HG03045 (cell line): Measurements from ENCODE around the gene ACTL8.

Experiments
- ATAC-seq: cut with Tn5 transposase; IDR thresholded peaks from one replicate; pipeline ENCODE4 v1.9.1; 2021; ENCODE audit warnings: mild to moderate bottlenecking, moderate library complexity; ENCODE audit not compliant: unreplicated experiment

Gene ACTL8

DNA sequence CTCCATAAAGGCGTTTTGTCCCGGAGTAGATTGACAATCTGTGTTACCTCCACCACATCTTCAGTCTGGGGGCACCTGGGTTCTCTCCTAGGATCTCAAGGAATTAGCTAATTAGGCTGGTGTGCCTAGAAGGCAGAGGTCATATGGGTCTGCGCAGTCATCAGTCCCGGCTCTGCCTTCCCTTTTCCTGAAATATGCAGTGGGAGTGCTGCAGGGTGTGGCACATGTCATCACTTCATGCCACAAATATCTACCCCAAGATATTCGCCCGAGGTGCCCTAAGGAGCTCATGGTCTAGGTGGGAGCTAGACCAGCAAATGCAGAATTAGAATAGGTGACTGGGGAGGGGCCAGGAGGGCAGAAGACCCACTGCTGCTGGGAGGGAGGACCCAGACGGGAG, 42.9 kb downstream of the ACTL8 start:
- ATAC-seq: no peak

DNA sequence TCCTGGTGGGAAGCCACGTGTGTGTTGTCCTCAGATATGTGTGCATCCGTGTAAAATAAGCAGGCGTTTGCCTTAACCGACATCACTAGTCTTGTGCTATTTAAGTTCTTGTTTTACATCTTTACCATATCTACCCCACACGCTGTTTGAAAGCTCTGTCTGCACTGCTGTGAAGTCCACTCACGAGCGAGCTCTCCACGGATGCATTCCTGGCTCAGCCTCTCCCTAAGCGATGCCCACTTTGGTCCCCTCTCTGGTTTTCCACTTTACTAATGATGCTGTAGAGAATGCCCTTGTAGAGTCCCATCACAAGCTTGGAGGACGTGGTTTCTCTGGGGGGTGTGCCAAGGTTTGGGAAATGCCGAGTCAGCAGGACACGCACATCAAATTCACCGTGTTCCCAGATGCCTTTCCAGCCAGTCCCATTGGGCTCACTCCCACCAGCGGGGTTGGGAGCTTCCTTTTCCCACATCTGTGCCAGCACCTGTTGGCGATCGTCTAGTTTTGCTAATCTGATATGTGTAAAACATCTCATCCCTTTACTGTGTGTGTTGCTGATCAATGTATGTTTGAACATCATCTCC, 43.8 kb downstream of the ACTL8 start:
- ATAC-seq: no peak

DNA sequence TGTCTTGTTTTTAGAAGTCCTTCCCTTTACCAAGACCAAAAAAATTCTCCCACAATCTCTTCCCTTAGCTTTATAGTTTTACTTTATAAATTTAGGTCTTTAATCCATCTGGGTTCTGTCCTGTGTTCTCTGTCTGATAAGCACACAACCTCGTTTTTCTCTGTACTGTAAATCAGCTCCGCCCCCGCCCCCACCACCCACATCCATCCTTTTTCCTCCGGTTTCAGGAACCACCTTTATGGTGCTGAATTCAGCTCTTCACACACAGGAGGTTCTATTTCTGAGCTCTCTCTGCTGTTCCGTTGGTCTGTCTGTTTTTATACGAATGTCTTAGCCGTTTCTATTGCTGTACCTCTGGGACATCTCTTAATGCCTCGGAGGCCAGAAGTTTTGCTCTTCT, 44.5 kb downstream of the ACTL8 start:
- ATAC-seq: no peak

DNA sequence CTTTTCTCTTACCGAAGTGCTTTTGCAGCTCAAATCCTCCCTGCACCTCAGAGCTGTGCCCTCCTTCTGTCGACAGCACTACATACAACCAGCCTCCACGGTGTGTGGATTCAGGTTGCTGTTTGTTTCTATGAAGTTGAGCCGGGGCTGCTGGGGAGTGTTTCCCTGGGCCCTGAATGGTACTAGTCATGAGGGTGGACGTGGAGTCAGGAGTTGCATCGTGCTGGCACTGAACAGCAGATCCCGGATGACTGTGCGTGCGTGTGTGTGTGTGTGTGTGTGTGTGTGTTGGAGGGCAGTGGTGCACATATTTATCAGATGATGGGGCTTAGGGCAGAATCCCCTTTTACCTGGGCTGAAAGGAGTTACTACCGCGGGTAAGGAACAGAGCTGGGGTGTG, 47.0 kb downstream of the ACTL8 start:
- no peak for ATAC-seq

DNA sequence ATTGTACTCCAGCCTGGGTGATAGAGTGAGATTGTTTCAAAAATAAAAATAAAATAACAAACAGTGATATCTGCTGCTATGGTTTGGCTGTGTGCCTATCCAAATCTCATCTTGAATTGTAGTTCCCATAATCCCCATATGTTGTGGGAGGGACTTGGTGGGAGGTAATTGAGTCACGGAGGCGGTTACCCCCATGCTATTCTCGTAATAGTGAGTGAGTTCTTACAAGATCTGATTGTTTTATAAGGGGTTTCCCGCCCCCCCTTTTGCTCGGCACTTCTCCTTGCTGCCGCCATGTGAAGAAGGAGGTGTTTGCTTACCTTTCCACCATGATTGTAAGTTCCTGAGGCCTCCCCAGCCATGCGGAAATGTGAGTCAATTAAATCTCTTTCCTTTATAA, 47.8 kb downstream of the ACTL8 start:
- ATAC-seq: no peak

DNA sequence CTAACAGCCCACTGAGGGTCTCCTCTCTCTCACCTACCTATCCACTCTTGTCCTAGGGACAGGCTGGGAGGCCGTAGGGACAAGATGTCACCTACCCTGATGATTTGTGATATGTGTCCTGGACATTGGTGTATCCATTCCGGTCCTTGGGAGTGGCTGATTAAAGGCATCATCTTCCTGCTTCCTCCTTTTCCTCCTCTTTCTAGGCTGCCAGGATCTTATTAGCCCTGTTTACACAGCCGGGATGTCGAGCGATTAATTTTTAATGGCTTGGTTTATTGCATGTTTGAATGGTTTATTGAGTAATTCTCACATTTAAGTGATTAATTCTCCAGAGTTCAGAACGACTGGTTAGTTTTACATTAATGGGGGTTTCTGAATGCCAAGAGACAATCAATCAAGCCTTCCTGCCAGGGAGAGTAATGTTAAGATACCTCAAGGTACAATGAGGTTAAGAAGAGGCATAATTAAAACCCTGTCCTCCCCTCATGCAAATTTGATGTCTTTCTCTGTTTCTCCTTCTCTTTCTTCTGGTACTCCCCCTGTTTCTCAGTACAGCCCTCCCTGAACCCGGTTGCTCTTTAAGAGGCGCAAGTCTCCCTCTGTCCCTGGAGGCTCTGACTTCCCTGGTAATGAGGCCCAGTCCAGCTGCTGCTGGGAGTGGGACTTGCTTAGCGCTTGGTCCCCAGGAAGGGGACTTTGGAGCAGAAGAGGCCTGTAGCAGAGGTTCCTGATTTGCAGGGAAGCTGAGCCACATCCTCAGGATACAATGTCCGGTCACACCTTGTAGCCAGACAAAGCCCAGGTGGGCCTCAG, 50.9 kb downstream of the ACTL8 start:
- no peak for ATAC-seq

DNA sequence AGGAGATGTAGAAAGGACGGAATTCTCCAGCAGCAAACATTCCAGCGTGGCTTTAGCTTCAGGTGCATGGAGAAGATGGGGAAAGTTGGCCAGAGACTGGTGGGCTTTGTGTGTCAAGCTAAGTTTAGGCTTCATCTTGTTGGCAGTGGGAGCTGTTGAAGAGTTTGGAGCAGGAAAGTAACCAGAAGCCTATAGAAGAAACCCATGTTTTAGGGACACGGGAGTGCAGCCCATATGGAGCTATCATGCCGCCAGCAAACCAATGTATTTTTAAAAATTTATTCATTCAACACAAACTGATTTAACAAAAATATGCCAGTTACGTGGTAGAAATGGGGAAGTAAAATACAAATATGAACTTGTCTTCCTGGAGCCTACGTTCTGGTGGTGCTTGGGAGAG, 53.7 kb downstream of the ACTL8 start:
- no peak for ATAC-seq

DNA sequence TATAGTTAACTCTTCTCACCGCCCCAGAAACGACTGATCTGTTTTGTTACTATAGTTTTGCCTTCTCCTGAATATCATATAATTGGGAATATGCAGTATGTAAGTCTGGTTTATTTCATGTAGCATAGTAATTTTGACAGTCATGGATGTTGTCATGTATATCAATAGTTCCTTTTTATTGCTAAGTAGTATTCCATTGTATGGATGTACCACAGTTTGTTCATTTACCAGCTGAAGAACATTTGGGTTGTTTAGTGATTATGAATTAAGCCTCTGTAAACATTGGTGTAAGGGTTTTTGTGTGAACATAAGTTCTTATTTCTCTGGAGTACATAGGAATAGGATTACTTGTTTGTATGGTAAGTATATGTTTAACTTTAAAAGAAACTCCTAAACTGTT, 55.5 kb downstream of the ACTL8 start:
- ATAC-seq: no peak

DNA sequence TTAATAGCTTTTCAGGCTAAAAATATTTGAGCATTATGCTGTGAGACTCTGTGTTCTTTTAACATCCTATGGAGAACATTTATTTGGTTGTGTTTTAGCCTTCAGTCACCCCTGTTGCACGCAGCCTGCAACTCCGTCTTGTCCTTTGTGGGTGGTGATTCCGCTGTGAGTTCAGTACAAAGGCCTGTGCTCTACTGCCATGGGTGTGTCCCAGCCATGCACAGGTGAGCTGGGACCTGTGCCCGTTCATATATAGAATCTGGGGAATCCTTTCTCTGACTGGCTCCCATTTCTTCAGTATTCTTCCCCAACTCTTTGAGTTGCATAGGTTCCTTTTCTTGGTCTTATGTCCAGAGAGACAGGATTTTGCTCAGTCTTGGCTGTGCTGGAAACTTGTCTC, 61.4 kb downstream of the ACTL8 start:
- ATAC-seq: no peak

DNA sequence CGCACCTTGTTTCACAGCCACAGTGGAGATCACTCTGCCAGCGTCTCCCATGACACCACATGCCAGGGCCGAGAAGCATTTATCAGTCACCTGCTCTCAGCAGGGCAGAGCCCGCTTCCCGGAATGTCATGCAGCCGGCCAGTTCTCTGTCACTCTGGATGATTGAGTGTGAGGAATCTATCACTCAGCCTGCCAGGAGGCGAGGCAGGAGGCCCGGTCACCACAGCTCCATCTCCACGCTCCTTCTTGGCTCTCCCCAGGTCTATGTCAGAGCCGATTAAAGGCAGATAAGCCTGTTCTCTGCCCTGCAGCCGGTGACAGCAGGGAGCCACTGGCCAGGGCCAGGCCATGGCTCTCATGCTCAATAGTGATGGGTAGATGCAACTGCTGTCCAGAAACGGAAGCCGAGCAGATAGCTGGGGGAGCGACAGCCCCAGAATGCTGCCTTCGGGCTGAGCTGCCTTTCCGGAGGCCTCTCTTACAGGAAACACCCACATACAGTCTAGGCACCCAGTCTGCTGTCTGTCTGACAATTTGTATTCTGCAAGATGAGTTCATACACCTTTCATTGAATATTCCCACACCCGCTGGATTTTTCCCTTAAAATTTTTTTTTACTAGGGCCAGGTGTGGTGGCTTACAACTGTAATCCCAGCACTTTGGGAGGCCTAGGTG, 64.1 kb downstream of the ACTL8 start:
- no peak for ATAC-seq

DNA sequence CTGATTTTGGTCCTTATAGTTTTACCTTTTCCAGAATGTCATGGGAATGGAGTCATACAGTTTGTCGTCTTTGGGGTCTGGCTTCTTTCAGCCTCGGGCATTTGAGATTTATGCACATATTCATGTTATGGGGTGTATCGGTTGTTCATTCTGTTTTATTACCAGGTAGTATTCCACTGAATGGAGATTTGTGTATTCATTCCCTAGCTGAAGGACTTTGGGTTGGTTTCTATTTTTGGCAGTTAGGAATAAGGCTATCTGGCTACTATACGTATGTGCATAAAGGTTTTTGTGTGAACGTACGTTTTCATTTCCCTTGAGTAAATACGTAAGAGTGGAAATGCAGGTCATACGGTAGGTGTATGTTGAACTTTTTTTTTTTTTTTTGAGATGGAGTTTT, 65.1 kb downstream of the ACTL8 start:
- no peak for ATAC-seq

DNA sequence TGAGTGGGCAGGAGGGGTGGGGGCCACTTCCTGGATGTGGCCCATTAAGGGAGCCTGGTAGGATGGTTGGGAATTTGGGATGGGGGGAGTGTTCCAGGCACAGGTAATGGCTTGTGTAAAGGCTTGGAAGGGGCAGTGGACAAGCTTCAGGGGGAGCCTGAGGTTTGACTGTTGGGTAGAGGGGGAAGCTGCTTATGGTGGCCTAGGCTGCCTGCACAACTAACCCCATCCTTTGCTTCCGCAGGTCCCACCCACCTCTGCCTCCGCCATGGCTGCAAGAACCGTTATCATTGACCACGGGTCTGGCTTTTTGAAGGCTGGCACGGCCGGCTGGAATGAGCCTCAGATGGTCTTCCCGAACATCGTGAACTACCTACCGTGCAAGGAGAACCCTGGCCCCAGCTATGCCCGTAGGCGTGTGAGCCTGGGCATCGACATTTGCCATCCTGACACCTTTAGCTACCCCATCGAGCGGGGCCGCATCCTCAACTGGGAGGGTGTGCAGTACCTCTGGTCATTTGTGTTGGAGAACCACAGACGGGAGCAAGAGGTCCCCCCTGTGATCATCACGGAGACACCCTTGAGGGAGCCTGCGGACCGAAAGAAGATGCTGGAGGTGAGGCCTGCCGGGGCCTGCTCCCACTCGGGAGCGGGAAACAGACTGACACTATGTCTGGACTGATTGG, 67.8 kb downstream of the ACTL8 start:
- no peak for ATAC-seq

DNA sequence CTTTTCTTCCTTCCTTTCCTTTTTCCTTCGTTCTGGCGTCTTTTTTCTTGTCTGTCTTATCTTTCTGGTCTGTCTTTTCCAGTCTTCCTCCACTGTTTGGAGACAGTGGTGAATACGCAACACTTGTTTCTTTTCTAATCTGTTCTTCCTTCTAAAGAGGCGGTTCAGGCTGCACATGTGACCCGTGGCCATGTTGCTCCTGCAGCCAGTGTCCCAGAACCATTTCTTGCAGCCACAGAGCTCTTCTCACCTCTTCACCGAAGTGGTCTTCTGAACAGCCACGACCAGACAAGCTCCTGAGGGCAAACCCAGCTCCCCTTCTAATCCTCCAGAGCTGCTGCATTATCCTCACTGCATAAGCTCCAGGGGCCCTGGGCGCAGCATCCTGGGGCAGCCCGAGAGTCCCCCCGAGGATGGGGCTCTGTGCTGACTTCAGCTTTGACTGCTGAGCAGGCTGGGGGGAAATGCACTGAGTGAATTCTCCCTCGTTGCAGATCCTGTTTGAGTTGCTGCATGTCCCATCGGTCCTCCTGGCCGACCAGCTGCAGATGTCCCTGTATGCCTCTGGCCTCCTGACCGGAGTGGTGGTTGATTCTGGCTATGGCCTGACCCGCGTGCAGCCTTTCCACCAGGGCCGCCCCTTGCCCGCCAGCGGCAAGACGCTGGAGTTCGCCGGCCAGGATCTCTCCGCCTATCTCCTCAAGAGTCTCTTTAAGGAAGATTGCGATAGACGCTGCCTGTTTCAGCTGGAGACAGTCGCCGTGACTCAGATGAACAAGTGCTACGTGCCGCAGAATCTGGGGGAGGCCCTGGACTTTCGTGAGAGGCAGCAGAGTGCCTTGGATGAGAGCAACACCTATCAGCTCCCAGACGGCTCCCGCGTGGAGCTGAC, 70.4 kb downstream of the ACTL8 start:
- no peak for ATAC-seq

DNA sequence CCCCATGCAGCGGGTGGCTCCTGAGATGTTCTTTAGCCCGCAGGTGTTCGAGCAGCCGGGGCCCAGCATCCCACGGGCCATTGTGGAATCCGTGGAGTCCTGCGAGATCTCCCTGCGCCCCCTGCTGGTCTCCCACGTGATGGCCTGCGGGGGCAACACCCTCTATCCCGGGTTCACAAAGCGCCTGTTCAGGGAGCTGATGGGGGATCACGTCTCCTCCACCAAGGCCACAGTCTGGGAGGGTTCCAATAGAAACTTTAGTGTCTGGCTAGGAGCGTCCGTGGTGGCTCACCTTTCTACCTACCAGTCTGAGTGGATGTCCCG, 71.0 kb downstream of the ACTL8 start:
- ATAC-seq: no peak

DNA sequence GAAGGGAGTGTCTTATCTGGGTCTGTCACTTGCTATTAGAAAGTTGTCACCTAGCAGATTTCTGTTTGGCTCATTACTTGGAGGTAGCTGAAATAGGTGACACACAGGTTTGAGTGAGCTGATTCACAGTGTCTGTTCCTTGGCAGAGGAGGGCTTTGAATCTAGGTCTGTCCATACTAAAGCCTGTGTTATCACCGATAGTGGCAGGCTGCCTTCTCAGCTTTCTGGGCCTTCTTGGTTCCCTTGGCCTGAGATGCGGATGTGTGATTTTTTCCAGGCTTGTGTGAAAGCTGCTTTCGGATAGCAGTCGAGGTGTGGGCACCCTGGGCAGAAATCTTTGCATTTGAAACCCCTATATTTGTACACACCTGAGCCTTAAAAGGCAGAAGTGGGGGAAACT, 73.9 kb downstream of the ACTL8 start:
- ATAC-seq: no peak

DNA sequence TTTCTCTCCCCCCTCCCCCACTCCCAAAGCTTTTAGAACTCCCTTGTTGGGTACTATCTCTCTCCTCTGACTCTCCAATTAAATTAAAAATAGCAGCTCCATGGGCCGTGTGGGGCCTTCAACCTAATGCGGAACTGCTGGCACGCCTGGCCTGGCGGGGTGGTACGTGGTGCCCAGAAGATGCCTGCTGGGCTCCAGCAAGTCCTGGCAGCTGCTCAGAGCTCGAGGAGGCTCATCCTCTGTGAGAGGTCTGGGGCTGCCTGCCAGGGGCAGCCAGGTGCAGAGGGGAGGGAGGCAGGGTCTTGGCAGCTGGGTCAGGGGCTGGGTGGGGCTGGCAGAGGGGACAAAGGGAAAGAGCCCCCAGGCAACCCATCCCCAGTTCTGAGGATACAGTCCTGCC, 74.4 kb downstream of the ACTL8 start:
- ATAC-seq: no peak

DNA sequence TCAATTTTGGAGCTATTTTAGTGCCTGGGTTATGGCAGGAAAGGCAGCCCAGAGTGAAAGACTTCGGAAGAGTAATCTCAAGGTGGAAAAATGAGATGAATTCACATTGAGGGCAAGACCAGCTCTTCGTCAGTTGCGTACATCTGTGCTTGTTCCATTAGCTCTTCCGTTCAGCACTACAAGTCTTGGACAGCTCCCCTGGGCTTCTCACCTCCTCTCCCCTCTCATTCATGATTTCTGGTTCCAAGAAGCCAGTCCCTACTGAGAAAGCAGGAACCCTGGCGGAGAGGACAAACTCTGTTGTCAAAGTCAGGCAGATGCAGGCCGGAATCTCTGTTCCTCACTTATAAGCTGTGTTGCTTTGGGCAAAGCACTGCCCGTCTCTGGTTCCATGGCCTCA, 76.5 kb downstream of the ACTL8 start:
- ATAC-seq: no peak

DNA sequence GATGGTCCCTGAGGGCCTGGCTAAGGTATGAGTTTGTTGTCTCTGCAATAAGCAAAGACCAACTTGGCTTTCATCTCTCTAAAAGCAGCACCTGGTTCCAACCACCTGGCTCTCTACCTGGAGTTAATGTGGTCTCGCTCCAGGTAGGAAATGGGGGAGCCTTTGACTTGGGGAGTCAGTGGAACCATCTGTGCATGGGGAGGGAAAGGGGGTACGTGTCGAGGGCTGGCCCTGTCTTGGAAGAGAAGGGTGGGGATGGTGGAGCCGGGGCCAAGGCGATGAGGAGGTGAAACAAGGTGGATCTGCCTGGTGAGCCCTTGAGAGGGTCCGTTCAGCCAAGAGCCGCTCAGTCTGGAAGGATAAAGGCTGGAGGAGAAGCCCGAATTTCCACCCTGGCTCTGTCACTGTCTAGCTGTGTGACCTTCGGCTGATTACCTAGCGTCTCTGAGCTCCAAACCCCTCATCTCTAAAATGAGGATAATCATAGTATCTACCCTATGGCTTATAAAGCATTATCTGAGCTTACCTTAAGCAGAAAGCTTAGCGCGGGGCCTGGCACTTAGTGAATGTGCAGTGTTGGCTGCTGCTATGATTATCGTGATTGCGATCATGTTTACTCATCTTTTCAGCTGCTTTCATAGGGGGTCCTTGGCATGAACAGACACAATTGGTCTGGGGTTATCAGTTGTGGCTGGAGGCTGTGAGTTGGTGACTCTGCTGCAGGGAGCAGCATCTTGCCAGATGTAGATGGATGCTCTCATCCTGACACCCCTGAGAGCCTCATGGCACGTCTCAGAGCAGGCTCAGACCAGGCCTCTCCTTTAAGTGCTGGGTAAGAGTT, 78.7 kb downstream of the ACTL8 start:
- ATAC-seq: no peak

DNA sequence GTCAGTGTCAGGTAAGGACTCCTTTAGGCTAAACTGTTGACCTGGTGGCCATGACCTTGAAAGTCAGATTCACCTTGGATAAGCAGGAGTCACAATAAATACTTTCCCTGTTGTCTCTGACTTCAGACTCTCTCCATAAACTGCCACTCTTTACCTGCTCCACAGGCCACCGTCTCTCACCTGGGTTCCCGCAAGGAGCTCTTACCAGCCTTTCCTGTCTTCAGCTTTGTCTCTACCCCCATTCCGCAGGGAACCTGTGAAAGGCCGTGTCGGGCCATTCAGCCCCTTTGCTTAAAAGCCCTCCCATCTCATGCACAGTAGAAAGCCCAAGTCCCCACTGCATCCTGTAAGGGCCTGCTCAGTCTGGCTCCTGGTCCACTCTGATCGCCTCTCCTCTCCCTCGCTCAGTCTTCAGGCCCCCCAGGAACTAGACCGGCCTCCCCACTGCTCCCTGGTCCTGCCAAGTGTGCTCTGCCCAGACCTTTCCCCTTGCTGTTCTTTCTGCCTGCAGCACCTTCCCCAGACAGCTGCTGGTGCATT, 79.5 kb downstream of the ACTL8 start:
- no peak for ATAC-seq
